GM21526 (cell line): Measurements from ENCODE around the gene C20orf144.

Experiments used
- ATAC-seq: cut with Tn5 transposase; IDR thresholded peaks from one replicate; pipeline ENCODE4 v1.9.1; 2021; ENCODE audit warnings: moderate library complexity; ENCODE audit not compliant: unreplicated experiment, low FRiP score

C20orf144 gene

DNA sequence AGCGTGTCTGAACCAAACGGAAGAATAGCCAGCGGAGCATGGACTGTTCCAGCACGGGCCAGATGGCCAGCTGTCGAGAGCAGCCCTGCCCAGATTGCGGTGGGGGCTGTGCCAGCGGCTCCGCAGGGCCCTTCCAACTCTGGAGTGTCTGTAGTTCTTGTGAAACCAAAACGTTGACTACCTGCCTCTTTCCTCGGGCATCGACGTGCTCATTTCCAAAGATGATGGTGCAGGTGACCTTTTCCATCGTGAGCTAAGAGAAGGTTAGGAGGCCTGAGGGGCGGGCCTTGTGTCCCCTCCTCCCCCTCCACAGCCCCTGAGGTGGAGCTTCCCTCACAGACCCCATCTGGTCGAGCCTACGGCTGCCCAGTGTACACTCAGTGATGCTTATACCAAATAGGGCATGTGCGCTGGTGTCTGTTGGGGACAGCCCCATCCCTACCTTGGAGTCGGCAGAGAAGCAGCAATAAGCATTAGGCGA lies 12.9 kb upstream of the C20orf144 start:
- no peak for ATAC-seq

DNA sequence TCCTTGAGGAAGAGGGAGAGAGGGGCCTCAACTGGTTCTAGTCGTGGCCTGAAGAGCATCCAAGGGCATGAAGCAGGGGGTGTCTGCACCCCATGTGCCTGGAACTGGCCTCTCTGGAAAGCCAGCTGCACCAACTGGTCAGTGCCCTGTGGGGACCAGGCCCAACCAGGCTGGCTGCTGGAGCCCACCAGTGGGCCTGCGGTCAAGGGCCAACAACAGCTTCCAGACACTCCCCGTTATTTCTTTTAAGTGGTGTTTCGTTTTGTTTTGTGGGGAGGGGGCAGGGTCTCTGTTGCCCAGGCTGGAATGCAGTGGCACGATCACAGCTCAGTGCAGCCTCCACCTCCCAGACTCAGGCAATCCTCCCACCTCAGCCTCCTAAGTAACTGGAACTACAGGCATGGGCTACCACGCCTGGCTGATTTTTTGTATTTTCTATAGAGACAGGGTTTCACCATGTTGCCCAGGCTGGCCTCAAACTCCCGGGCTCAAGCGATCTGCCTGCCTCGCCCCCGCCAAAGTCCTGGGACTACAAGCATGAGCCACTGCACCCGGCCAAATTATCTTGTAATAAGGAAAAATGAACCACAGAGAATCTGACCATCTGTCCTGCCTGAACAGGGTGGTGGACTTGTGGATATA lies 11.9 kb upstream of the C20orf144 start:
- no peak for ATAC-seq

DNA sequence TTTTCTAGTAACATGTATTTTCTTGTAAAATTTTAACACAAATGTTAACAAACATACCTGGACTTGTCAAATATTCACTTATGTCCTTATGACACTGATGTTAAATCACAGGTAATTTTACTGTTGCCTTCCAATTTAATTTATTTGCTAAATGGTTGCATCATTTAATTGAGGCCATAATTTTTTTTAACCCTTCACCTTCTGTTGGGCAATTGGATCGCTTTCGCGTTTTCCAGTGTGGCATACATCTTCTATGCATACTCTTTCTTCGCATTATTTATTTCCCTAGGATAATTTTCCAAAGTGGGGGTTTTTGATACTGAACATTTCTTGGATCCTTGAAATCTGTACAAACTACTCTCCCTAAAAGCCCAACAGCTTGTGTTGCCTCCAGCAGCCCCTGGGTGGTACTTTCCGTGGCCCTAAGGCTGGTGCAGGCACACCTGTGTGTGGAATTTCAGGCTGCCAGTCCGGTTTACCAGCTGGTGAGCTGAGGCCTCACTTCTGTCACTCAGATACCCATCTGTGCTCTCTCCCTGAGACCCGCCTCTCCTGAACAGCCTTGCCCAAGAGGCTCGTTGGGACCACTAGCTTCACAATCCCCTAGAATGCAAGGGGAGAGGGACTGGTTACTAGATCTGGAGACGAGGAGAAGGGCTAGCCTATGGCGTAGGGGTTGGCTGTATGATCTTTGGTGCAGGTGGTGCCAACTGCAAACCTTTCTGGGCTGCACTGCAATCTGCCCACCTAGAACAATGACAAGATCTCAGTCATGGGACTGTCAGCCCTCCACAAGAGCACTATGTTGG lies 11.2 kb upstream of the C20orf144 start:
- ATAC-seq = no peak

DNA sequence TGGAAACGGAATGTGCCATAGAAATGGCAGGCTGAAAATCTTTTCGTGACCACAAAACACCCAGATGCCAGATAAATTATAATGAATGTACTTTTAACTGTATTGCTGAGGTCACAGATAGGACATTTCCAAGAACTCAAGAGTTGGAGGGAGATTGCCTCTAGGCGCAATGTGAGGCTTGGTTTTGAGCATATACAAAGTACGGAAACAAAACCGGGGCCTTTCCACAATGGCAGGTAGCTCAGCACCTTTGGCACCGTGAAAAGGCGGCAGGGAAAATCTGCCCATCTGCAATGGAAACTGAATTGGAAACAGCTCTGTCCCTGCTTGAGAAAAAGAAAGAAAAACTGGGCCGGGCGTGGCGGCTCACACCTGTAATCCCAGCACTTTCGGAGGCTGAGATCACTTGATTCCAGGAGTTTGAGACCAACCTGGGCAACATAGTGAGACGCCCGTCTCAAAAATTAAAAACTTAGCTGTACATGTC lies 10.5 kb upstream of the C20orf144 start:
- ATAC-seq = no peak

DNA sequence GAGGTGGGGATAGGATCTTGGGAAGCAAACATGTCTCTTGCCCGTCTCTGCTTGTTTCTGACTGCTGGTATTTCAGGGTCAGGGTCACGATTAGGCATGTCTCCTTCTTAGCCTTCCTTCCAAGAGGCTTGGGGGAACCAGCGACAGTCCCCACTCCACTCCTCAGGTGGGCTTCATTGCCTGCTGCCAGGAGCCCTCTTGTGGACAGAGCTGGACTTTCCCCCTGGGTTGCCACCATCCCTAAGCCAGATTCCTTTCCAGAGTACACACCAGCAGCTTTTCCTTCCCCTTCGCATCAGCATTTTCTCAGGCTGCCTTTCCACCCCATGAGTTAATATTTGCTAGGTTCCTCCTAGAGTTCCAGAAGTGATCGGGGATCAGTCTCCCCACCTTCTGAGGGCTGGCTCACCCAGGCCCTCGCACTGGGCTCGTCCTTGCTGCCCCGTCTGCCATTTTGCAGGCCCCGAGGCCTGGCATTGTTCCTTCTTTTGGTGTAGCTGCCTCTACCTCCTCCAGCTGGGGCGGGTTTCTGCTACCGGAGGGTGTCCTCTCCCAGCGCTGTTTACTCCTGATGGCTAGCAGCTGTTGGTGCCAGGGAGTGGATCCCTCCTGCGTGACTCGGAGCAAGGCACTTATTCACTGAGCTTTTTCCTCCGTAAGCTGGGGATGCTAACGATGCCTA lies 8.8 kb upstream of the C20orf144 start:
- ATAC-seq = no peak

DNA sequence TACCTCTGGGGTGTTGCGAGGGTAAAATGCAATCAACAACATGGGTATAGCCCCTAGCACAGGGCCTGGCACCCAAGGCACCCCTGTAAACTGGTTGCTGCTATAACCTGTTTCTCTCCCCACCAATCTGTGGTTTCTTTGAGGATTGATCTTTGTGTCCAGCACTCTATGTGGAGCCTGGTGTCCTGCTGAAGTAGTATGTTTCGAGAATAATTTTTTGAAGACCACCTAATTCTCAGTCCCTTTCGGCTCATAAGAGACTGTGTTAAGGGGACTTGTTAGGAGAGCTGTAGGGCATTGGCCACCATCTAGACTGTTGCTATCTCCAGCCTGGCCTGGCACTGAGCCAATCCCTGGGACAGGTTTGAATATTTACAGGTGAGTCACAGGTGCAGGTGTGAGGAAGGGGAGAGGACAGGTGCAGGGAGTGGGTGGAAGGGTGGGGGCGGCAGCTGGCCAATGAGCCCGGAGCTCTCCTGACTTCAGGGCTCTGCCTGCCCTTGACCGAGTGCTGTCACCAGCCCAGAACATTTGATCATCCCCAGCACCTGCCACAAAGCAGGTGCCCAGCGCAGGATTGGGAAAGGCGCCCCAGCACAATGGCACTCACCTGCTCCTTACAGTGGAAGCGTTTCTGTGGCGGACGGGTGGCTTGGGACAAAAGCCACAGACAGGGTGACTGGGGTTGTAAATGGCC lies 8.1 kb upstream of the C20orf144 start:
- no peak for ATAC-seq

DNA sequence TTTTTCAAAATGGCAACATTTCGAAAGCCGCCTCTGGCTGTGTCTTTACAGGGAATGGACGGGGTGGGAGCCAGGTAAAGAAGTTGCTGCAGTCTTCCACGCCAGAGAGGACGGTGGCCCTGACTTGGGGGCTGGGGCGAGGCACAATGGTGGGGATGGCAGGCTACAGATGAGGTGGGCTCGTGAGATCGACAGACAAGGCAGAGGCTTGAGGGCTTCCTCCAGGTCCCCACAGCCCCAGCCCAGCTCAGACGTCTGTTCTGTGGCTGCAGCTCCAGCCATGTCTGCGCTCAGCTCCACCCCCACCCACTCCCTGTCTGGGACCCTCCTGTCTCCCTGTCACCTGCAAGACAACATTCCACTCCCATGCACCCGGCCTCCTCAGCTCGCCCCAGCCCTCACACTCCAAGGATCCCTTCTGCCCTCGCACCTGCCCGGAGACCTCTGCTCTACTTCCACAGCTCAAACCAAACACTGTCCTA lies 7.4 kb upstream of the C20orf144 start:
- ATAC-seq = no peak

DNA sequence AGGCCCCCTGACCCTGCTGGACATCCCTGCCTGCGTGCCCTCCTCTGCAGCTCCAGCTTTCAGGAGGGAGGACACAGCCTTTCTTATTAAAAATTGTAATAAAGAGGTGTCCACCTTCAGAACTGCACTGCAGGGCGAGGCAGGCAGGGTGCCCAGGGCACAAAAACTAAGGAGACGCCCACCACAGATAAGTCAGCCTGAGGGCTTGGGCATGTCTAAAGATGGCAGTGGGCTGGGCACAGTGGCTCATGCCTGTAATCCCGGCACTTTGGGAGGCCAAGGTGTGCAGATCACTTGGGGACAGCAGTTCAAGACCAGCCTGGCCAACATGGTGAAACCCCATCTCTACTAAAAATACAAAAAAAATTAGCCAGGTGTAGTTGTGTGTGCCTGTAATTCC lies 7.0 kb upstream of the C20orf144 start:
- ATAC-seq = no peak

DNA sequence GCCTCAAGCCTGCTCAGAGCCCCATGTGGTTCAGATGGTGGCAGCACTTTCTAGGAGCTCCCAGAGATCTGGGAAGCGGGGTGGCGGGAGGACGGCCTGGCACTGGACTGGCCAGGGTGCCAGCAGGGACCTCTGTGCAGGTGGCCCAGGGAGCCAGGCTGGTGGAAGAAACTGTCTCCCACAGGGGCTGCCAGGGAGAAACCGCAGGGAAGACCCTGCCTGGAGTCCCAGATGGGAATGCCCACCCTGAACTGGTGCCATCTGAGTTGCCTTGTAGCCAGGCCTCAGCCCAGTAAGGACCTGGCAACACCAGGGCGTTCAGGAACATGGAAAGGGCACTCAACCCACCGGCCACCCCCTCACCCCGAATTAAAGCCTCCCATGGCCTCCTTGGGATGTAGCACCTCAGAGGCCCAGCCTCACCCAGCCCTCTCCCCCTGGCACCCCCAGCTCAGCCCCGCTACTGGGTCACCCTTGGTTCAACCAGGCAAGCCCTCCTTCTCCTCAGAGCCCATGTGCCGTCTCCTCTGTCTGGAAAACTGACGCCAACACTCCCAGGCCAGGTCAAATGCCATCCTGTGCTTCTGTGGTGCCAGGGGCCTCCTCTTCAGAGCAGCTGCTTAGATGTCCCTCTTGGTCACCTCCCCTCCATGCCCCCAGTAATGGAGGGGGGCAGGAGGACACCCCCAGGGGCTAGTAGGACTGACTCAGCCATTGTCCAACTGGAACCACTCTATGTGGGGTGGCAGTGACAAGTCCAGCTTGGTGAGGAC lies 5.9 kb upstream of the C20orf144 start:
- ATAC-seq = no peak

DNA sequence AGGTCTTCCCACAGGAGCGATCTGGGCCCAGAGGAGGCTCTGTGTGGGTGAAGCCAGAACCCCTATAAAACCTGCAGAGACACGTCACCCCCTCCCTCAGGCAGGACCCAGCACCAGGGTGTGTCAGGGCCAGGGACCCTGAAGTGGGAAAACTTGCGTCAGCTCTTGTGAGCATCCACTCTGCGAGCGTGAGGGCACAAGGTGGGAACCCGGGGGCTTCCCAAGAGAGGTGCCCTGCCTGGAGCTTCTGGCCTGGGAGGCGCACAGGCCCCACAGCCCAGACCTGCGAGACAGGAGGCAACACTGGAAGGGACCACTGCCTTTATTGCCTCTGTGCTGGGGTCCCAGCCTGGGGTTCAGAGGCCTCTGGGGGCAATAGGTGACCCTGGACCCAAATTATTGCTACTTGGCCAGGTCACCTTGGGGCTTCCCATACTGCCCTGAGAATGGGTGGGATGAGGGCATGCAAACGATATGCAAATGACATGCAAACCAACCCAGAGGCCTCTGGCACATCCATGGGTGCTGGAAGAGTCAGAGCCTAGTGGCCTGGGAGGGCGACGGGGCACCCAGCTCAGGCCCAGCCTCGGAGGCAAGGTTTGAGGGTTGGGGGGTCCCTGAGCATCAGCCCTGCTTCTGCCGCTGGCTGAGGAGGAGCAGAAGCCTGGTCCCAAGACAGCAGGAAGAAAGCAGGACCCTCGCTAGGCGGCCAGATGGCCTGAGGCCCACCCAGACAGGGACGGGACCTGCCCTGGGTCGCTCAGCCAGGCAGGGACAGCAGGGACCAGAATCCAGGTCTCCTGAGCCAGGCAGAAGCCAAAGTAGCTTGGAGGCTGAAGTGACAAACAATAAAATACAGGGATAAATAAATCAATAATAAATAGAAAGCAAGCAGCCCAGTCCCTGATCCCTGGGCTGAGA lies 5.1 kb upstream of the C20orf144 start:
- no peak for ATAC-seq

DNA sequence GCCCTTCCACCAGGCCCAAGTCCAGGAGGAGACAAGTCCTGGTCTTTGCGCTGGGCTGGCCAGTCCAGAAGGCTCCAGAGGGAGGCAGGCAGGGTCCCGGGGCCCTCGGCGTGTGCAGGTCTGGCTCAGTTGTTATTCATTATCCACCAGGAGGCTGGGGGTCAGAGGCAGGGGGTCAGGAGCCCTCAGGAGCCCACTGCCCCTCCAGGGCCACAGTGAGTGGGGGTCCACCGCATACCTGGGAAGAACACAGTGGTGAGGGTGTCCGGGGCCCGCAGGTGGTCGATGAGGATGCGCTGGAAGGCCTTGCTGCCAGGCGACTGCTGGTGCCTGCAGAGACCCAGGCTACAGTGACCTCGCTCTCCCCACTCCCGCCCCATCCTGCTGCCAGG lies 4.4 kb upstream of the C20orf144 start:
- no peak for ATAC-seq

DNA sequence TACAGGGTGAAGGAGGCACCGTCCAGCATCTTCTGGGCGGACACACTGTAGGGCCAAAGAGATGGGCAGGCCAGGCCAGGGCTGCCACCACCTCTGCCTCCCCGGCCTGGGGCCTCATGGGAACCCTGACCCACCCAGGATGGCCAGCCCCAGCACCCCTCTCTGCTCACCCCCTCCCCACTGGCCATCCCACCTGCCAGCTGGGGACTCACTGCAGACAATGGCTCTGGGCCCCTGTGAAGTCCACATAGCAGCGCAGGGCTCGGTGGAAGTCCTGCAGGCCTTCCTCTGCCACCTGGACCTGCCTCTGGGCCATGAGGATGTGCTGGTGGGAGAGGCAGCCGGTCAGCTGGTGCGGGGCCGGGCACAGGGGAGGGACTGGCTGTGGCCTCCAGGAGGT lies 3.6 kb upstream of the C20orf144 start:
- ATAC-seq = no peak

DNA sequence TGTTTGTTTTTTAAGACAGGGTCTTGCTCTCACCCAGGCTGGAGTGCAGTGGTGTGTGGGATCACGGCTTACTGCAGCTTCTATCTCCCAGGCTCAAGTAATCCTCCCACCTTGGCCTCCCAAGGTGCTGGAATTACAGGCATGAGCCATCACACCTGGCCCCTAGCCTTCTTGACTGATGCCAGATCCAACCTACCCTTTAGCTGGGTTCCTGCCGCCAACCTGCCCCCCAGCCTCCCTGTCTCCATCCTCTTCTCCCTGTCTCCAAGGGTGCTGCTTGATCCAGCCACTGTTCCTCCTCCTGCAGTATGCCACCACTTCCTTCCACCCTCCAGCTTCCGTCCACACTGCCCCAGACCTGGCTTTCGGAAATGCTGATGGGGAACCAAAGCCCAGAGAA lies 3.2 kb upstream of the C20orf144 start:
- no peak for ATAC-seq

DNA sequence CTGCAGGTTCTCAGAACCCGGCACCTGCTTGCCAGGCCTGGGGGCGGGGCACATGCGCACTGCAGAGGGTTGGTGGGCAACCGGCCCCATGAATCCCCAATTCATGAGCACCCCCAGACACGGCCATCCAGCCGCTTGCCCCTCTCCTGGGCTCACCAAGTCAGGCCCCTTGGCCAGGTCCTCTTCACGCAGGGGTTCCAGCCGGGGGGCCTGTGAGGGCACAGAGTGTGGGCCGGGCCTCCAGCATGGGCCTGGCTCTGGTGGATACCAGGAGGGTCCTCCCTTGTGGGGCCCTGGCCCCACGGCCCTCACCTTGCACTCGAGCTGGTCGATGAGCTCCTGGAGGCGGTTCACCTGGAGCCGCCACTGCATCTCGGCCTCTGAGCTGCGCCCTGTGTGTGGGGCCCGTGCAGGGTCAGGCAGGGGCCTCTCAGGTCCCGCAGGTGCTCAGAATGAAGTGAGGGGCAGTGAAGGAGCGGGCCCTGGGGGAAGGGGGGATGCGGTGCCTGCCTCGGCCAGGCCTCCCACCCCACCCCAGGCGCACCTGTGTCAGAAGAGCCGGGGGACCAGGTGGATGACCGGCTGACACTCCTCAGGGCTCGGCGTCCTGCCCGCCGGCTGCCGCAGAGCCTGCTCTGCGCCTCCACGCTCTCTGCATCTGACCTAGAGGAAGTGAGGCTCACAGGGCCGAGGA lies 2.6 kb upstream of the C20orf144 start:
- no peak for ATAC-seq

DNA sequence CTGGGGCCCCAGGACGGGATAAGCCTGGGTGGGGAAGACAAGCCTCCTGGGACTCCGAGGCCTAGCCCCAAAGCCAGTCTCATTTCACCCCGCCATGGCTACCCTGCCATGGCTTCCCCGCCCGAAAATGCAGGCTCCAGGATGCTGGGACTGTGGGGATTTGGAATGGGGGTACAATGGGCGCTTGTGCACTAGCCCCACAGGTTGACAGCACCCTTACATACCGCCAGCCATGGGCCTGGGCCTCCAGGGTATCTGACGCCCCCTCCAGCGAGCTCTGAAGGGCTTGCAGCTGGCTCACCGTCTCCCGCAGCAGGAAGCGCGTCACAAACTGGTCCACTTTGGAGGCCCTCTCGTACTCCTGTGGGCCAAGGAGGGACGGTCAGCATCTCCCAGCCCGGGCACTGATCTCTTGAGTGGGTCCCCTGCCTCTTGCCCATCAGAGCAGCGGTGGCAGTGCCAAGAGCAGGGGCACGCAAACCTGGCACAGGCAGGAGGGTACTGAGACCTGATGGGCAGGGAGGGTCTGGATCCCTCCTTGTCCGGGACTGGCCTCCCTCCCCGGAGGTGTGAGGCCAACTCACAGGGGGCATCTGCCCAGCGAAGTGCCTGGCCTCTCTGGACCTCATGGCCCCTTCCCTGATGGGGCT lies 2.0 kb upstream of the C20orf144 start:
- ATAC-seq = no peak

DNA sequence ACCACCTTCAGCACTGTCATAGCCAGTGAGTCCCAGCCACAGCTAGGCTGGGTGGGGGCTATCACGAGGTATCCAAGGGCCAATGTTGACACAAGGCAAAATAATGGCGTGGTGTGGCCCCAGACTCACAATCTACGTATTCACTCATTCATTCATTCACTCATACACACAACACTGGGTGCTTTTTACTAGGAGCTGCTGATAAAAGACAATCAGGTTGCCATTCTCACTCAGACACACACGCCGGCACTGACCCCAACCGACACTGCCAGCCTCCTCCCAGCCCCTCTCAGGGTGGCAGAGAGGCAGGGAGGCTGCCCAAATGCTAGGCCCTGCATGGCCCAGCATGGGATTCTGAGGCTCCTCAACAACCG lies 1.5 kb upstream of the C20orf144 start:
- ATAC-seq = no peak

DNA sequence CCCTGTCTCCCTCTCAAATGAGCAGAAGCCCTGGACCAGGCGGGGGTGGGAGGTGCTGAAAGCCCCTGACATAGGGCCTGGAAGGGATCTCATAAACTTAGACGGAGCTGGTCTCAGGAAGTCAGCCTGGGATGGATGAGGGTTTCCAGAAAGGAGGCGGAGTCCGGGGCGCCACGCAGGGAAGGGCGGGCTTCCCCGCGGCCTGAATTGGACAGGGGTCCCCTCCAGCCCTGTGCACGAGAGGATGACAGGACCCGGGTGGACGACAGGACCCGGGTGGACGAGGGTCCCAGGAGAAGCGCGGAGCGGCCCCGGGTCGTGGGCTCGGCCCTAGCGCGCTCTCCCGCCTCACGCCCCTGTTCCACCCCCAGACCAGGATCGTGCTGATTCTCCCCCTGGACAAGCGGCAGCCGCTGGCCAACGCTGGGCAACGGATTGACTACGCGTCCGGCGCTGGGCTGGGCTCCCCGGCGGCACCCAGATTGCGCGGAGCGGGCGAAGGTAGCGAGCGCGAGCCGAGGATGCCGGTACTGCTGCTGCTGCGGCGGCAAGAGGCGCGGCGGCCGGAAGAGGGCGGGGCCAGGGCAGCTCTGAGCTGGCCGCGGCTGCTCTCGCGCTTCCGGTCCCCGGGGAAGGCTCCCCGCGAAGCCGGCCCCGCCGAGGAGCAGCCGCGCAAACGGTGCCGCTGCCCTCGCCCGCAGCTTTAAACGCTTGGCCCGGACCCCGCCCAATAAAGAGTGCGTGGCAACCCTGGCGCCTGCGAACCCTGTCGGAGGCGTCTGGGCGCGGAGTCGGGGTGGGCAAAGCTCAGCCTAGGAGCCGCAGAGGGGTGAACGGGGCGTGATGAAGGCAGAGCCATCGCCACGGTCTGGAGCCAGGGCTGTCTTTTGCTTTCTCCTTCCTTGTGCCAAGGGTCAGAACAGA lies 1.3 kb downstream of the C20orf144 start:
- no peak for ATAC-seq
